ENCODE measurements around the gene FUT3. TPM values are rescaled to one million over a fixed set of nuclear protein-coding genes. Genes with fewer than 3 reads are reported as not detected.

FUT3 gene
- total RNA-seq, 2 donors from 2014 or later = 1.3 TPM; not detected in 1

- H3K4me1 Mint-ChIP-seq = peaks cover 8% of the 10 kb centered on the region
- TF ChIP-seq CTCF (conservative IDR thresholded peaks at IDR 0.05) = no peak
- DNase-seq = no peak
Measured at GRCh38 chr19:5808120-5808816, 43.0 kb downstream of the FUT3 start.

GRCh38 chr19:5806905-5807304, 44.3 kb downstream of the FUT3 start:
- no peak overlapping the region for H3K4me3 Mint-ChIP-seq
- Histone ChIP-seq H3K9me3 (ENCODE audit: control insufficient read depth, low read length) (no peaks in the 10 kb centered on the region), H3K4me1 (ENCODE audit: control insufficient read depth, insufficient read depth, low read length) (no peaks in the 10 kb centered on the region), H3K9ac (ENCODE audit: extremely low read depth, low read length, poor library complexity, severe bottlenecking) (no peak overlapping the region), H3K27me3 (ENCODE audit: control insufficient read depth, insufficient read depth, low read length, poor library complexity, severe bottlenecking) (peaks cover 19% of the 10 kb centered on the region), H3K27ac (ENCODE audit: low read depth, low read length) (no peak overlapping the region), H3K36me3 (ENCODE audit: control insufficient read depth, insufficient read depth, low read length) (no peaks in the 10 kb centered on the region), H3K4me3 (ENCODE audit: low read length) (no peak overlapping the region)
- H3K27ac Mint-ChIP-seq = no peak overlapping the region
- TF ChIP-seq CTCF (conservative IDR thresholded peaks at IDR 0.05) = no peak
- peaks cover 26% of the 10 kb centered on the region for H3K27me3 Mint-ChIP-seq (ENCODE audit: insufficient read depth)
- H3K9me3 Mint-ChIP-seq = no peaks in the 10 kb centered on the region
- H3K4me1 Mint-ChIP-seq = peaks cover 8% of the 10 kb centered on the region
- WGBS, 2 experiments (ENCODE audit: insufficient coverage in 1 of 2, insufficient read length in 1 of 2) = 88 to 89% methylated on average over 4 to 5 of the region's 5 CpGs
- DNase-seq = no peak
- no peaks in the 10 kb centered on the region for H3K36me3 Mint-ChIP-seq (ENCODE audit: low read depth)

More at GRCh38 chr19:5808120-5808816, 43.0 kb downstream of the FUT3 start:
- Mint-ChIP-seq H3K27ac (no peak overlapping the region), H3K9me3 (no peaks in the 10 kb centered on the region), H3K4me3 (no peak overlapping the region), H3K27me3 (ENCODE audit: insufficient read depth) (peaks cover 15% of the 10 kb centered on the region), H3K36me3 (ENCODE audit: low read depth) (no peaks in the 10 kb centered on the region)
- Histone ChIP-seq H3K4me3 (ENCODE audit: low read length) (no peak overlapping the region), H3K27me3 (ENCODE audit: control insufficient read depth, insufficient read depth, low read length, poor library complexity, severe bottlenecking) (peaks cover 12% of the 10 kb centered on the region), H3K4me1 (ENCODE audit: control insufficient read depth, insufficient read depth, low read length) (no peaks in the 10 kb centered on the region), H3K36me3 (ENCODE audit: control insufficient read depth, insufficient read depth, low read length) (no peaks in the 10 kb centered on the region), H3K27ac (ENCODE audit: low read depth, low read length) (no peak overlapping the region), H3K9ac (ENCODE audit: extremely low read depth, low read length, poor library complexity, severe bottlenecking) (no peak overlapping the region), H3K9me3 (ENCODE audit: control insufficient read depth, low read length) (no peaks in the 10 kb centered on the region)
- WGBS, 2 experiments (ENCODE audit: insufficient coverage in 1 of 2, insufficient read length in 1 of 2) = 93 to 95% methylated on average over 8 to 20 of the region's 21 CpGs

GRCh38 chr19:5806133-5806489, 45.1 kb downstream of the FUT3 start:
- no peak overlapping the region for H3K4me3 ChIP-seq (ENCODE audit: low read length)
- H3K9me3 ChIP-seq (ENCODE audit: control insufficient read depth, low read length) = no peaks in the 10 kb centered on the region
- no peaks in the 10 kb centered on the region for H3K4me1 ChIP-seq (ENCODE audit: control insufficient read depth, insufficient read depth, low read length)
- H3K9ac ChIP-seq (ENCODE audit: extremely low read depth, low read length, poor library complexity, severe bottlenecking) = no peak overlapping the region
- 30% methylated on average over 6 of the region's 6 CpGs; no CpG with 5 or more reads in 1 of the 2 experiments for WGBS, 2 experiments (ENCODE audit: insufficient coverage in 1 of 2, insufficient read length in 1 of 2)
- H3K4me1 Mint-ChIP-seq = peaks cover 8% of the 10 kb centered on the region
- H3K27me3 Mint-ChIP-seq (ENCODE audit: insufficient read depth) = peaks cover 29% of the 10 kb centered on the region
- TF ChIP-seq CTCF (conservative IDR thresholded peaks at IDR 0.05) = no peak
- H3K36me3 ChIP-seq (ENCODE audit: control insufficient read depth, insufficient read depth, low read length) = no peaks in the 10 kb centered on the region
- H3K27ac ChIP-seq (ENCODE audit: low read depth, low read length) = no peak overlapping the region
- DNase-seq = no peak
- peak overlapping the region; percentile 62 for H3K4me3 Mint-ChIP-seq
- H3K27me3 ChIP-seq (ENCODE audit: control insufficient read depth, insufficient read depth, low read length, poor library complexity, severe bottlenecking) = peaks cover 19% of the 10 kb centered on the region
- no peaks in the 10 kb centered on the region for H3K9me3 Mint-ChIP-seq
- no peaks in the 10 kb centered on the region for H3K36me3 Mint-ChIP-seq (ENCODE audit: low read depth)
- no peak overlapping the region for H3K27ac Mint-ChIP-seq
